Peyer's patch (tissue), 4 donors: ENCODE measurements around the gene MGLL.

ENCODE experiments used
- CTCF ChIP-seq, 6 experiments: fragments of 450-650 bp in 4 of 6; fragments of 200-600 bp in 2 of 6; sonication (generic) in 1 of 6; IDR thresholded peaks; one replicate each; pipeline ENCODE4 v1.5.1; 2017 to 2019; ENCODE audit warnings: antibody characterized with exemption in 6 of 6, mild to moderate bottlenecking in 3 of 6, moderate library complexity in 1 of 6
- POLR2A ChIP-seq, 2 donors: fragments of 450-650 bp; IDR thresholded peaks; one replicate each; pipeline ENCODE4 v1.5.1; 2017; ENCODE audit warnings: antibody characterized with exemption in 2 of 2, mild to moderate bottlenecking in 2 of 2, moderate library complexity in 2 of 2

GRCh38 chr3:127701280-127701911, 120.9 kb downstream of the MGLL start:
- TF ChIP-seq CTCF (IDR thresholded peaks at IDR 0.05): no peak
- no peak for TF ChIP-seq POLR2A (IDR thresholded peaks at IDR 0.05)
